Right atrium auricular region (tissue), 2 donors: ENCODE measurements around the gene KIF19. TPM values are rescaled to one million over a fixed set of nuclear protein-coding genes. Genes with fewer than 3 reads are reported as not detected.

Source experiments
- total RNA-seq, 2 donors: library from RNA; depleted of rRNA; stranded (reverse); fragments of >200 nt; gene quantifications; one replicate each; pipeline ENCODE4 v1.1.0, GENCODE V29; 2016

Gene KIF19
- total RNA-seq, 2 donors from 2014 or later: 0.30 TPM; not detected in 1

Other genes starting within 250 kb of the KIF19 start
- gene RPL38, start 122.5 kb upstream of the KIF19 start, total RNA-seq: 100 to 1,000 TPM; 212 to 310 TPM
- 10 to 100 TPM; 18.2 to 26.0 TPM for gene TTYH2, start 112.7 kb upstream of the KIF19 start, total RNA-seq
- not detected for gene DNAI2, start 52.0 kb upstream of the KIF19 start, total RNA-seq
- gene BTBD17, start 35.6 kb downstream of the KIF19 start, total RNA-seq: not detected
- not detected for gene GPR142, start 41.3 kb downstream of the KIF19 start, total RNA-seq
- 10 to 100 TPM; 39.0 to 48.0 TPM for gene GPRC5C, start 105.9 kb downstream of the KIF19 start, total RNA-seq
- 1 to 10 TPM; 2.0 to 7.8 TPM for gene CD300A, start 140.4 kb downstream of the KIF19 start, total RNA-seq
- under 1 TPM in 1 of 2 donors, not detected in 1; 0.31 TPM for gene CD300LB, start 205.2 kb downstream of the KIF19 start, total RNA-seq
- gene CD300C, start 219.9 kb downstream of the KIF19 start, total RNA-seq: under 1 TPM in 1 of 2 donors, not detected in 1; 0.98 TPM
- not detected for gene CD300H, start 241.3 kb downstream of the KIF19 start, total RNA-seq